Spleen (tissue), 7 donors: ENCODE data around the gene RALY.

Experiments
- POLR2A ChIP-seq, 3 donors: fragments of 450-650 bp; IDR thresholded peaks; one replicate each; pipeline ENCODE4 v1.5.1; 2017; ENCODE audit warnings: antibody characterized with exemption in 3 of 3, mild to moderate bottlenecking in 1 of 3
- POLR2AphosphoS5 ChIP-seq, 3 donors: sonication (generic); formaldehyde crosslinking; IDR thresholded peaks; one replicate each; pipeline ENCODE4 v1.5.1; 2017; ENCODE audit warnings: antibody characterized with exemption in 3 of 3
- TF ChIP-seq, protein P1 (sequence below), 11 experiments: fragments of 200-600 bp in 7 of 11; fragments of 450-650 bp in 4 of 11; sonication (generic) in 4 of 11; IDR thresholded peaks in 8 of 11; conservative IDR thresholded peaks in 3 of 11; 1 replicate in 7 of 11; 2 replicates in 4 of 11; pipeline versions ENCODE4 v1.4.0 to v1.8.0; 2016 to 2021; ENCODE audit warnings: antibody characterized with exemption in 11 of 11, inconsistent platforms in 4 of 11, mild to moderate bottlenecking in 1 of 11
- donor health status: DM: no; HTN: no; CAD: no; lungs with moderate emphysema.
- donor health status: DM: no; HTN: no; CAD: no.
- donor health status: DM: no; HTN: no; CAD: no.

DNA sequence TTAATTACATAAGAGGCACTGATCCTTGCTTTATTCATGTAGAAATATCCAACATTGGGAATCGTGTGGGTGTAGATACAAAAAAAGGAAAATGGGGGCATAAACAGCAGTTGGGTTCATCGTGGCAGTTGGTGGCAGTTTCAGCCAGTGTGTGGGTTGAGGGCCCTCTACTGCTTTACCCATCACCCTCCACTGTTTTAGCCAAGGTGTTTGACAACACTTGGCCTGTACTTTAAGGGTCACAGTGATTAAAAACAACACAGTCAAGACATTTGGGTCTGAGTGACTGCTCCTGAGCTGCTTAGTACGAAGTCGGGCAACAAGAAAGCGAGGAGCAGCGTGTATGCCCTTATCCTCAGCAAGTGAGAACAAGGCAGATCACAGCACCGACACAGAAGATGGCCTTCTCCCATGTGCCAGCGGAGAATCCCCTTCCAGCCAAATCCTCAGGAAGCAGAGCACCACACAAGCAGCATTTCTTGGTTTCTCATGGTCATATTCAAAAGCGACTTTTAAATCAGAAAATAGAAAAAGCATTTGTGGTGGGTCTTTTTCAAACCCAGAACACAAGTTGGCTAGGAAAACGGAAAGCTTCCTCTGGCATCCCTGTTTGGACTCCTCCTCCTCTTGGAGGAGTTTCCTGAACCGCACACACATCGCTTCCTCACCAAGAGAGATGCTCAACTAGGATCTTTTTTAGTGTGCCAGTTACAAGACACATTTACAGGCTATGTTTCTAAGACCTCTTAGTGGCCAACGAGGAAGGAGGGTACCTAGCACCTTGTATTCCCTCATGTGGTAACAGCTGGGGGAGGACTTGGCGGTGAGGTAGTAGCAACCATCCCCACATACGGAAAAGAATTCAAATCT, 94.8 kb downstream of the RALY start:
- TF ChIP-seq POLR2A (IDR thresholded peaks at IDR 0.05) (no peak), POLR2AphosphoS5 (IDR thresholded peaks at IDR 0.05) (peak in 1 of 3 donors; percentile 11)
- TF ChIP-seq, protein P1, sequence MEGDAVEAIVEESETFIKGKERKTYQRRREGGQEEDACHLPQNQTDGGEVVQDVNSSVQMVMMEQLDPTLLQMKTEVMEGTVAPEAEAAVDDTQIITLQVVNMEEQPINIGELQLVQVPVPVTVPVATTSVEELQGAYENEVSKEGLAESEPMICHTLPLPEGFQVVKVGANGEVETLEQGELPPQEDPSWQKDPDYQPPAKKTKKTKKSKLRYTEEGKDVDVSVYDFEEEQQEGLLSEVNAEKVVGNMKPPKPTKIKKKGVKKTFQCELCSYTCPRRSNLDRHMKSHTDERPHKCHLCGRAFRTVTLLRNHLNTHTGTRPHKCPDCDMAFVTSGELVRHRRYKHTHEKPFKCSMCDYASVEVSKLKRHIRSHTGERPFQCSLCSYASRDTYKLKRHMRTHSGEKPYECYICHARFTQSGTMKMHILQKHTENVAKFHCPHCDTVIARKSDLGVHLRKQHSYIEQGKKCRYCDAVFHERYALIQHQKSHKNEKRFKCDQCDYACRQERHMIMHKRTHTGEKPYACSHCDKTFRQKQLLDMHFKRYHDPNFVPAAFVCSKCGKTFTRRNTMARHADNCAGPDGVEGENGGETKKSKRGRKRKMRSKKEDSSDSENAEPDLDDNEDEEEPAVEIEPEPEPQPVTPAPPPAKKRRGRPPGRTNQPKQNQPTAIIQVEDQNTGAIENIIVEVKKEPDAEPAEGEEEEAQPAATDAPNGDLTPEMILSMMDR (IDR thresholded peaks at IDR 0.05 in 8 of 11, conservative IDR thresholded peaks at IDR 0.05 in 3 of 11), result no peak
